ENCODE measurements around the gene NRSN1.

- TF ChIP-seq ZNF626 (tag by site-specific recombination; IDR thresholded peaks at IDR 0.05), result no peak
- TF ChIP-seq CTCF (tag by site-specific recombination; IDR thresholded peaks at IDR 0.05), result no peak
- no peak for TF ChIP-seq TCF7L2 (IDR thresholded peaks at IDR 0.05; ENCODE audit: borderline replicate concordance, low read depth, low read length)
- no peak for TF ChIP-seq ZNF274 (IDR thresholded peaks at IDR 0.05; ENCODE audit: low read length)
- no peak for TF ChIP-seq ZNF274 (tag by site-specific recombination; IDR thresholded peaks at IDR 0.05; ENCODE audit: borderline replicate concordance)
- no peak for TF ChIP-seq REST (tag by site-specific recombination; IDR thresholded peaks at IDR 0.05)
Observed at GRCh38 chr6:24113891-24114290, 12.1 kb upstream of the NRSN1 start.

Data from HEK293 (cell line).